Neural cell (in vitro differentiated cells): ENCODE results near the gene SERPINB2. TPM values are rescaled to one million over a fixed set of nuclear protein-coding genes. Genes with fewer than 3 reads are reported as not detected.

Experiments used
- H2AFZ ChIP-seq: fragments of 200-600, 300-800 bp; sonication (generic), shearing (Covaris generic); 2 replicates; pipeline ENCODE4 v1.6.0; 2014; ENCODE audit warnings: low read depth, mild to moderate bottlenecking, antibody characterized with exemption, low read length, moderate library complexity
- H3F3A ChIP-seq: fragments of 200-600 bp; shearing (Covaris generic); 2 replicates; pipeline ENCODE4 v1.6.1; 2016; ENCODE audit warnings: mild to moderate bottlenecking, moderate library complexity, mixed read lengths, antibody characterized with exemption, low read length; ENCODE audit not compliant: insufficient read depth, poor library complexity, severe bottlenecking
- H3K27ac ChIP-seq: fragments of 200-600, 300-800 bp; sonication (generic), shearing (Covaris generic); 2 replicates; pipeline ENCODE4 v1.5.1; 2014; ENCODE audit warnings: mild to moderate bottlenecking, low read length, moderate library complexity
- H3K27me3 ChIP-seq: fragments of 300-800, 200-600 bp; sonication (generic), shearing (Covaris generic); 2 replicates; pipeline ENCODE4 v1.6.0; 2014; ENCODE audit warnings: mild to moderate bottlenecking, low read depth, low read length, moderate library complexity; ENCODE audit not compliant: insufficient read depth
- H3K36me3 ChIP-seq: fragments of 300-800, 200-600 bp; sonication (generic), shearing (Covaris generic); 2 replicates; pipeline ENCODE4 v1.5.1; 2014; ENCODE audit warnings: mild to moderate bottlenecking, antibody characterized with exemption, low read length, moderate library complexity; ENCODE audit not compliant: insufficient read depth
- H3K4me2 ChIP-seq: fragments of 300-800, 200-600 bp; sonication (generic), shearing (Covaris generic); 2 replicates; pipeline ENCODE4 v1.6.0; 2014; ENCODE audit warnings: mild to moderate bottlenecking, low read length
- H3K4me3 ChIP-seq: fragments of 300-800, 200-600 bp; sonication (generic), shearing (Covaris generic); 2 replicates; pipeline ENCODE4 v1.5.1; 2014; ENCODE audit warnings: mild to moderate bottlenecking, low read length, moderate library complexity
- H3K79me2 ChIP-seq: fragments of 200-600 bp; shearing (Covaris generic); replicated peaks from 2 replicates; pipeline ENCODE4 v1.6.0; 2014; ENCODE audit warnings: mild to moderate bottlenecking, low read length, moderate library complexity; ENCODE audit not compliant: insufficient read depth
- H3K9ac ChIP-seq: fragments of 300-800, 200-600 bp; sonication (generic), shearing (Covaris generic); 2 replicates; pipeline ENCODE4 v1.6.1; 2016; ENCODE audit warnings: mild to moderate bottlenecking, low read length, mixed read lengths
- H3K9me2 ChIP-seq: fragments of 200-600 bp; shearing (Covaris generic); 2 replicates; pipeline ENCODE4 v1.6.1; 2016; ENCODE audit warnings: mild to moderate bottlenecking, low read length, mixed read lengths; ENCODE audit not compliant: insufficient read depth
- H3K9me3 ChIP-seq: fragments of 200-600, 300-800 bp; sonication (generic), shearing (Covaris generic); 2 replicates; pipeline ENCODE4 v1.6.1; 2016; ENCODE audit warnings: mild to moderate bottlenecking, mixed run types, low read length, moderate library complexity, mixed read lengths
- H4K20me1 ChIP-seq: fragments of 200-600 bp; shearing (Covaris generic); 2 replicates; pipeline ENCODE4 v1.6.1; 2016; ENCODE audit warnings: mild to moderate bottlenecking, mixed run types; ENCODE audit not compliant: insufficient read depth
- EP300 ChIP-seq: fragments of 450-650 bp; conservative IDR thresholded peaks from 2 replicates; pipeline ENCODE4 v1.6.1; 2014; ENCODE audit warnings: antibody characterized with exemption, mild to moderate bottlenecking, moderate library complexity; ENCODE audit not compliant: poor library complexity, severe bottlenecking
- EZH2 ChIP-seq: fragments of 200-600, 300-800 bp; shearing (Covaris generic), sonication (generic); IDR thresholded peaks from 2 replicates; pipeline ENCODE4 v1.6.1; 2014; ENCODE audit warnings: antibody characterized with exemption, low read length, borderline replicate concordance, mild to moderate bottlenecking; ENCODE audit not compliant: insufficient read depth, poor library complexity, severe bottlenecking
- MXI1 ChIP-seq: fragments of 450-650 bp; conservative IDR thresholded peaks from 2 replicates; pipeline ENCODE4 v1.6.1; 2014; ENCODE audit warnings: antibody characterized with exemption, mild to moderate bottlenecking; ENCODE audit not compliant: poor library complexity, severe bottlenecking
- POLR2AphosphoS5 ChIP-seq: IDR thresholded peaks from 2 replicates; pipeline ENCODE4 v1.6.1; 2012
- RAD21 ChIP-seq: fragments of 450-650 bp; conservative IDR thresholded peaks from 2 replicates; pipeline ENCODE4 v1.6.1; 2014; ENCODE audit warnings: antibody characterized with exemption, mild to moderate bottlenecking, moderate library complexity
- SMC3 ChIP-seq: fragments of 450-650 bp; conservative IDR thresholded peaks from 2 replicates; pipeline ENCODE4 v1.6.1; 2014; ENCODE audit warnings: antibody characterized with exemption, mild to moderate bottlenecking, moderate library complexity; ENCODE audit not compliant: poor library complexity
- TAF1 ChIP-seq: IDR thresholded peaks from 2 replicates; pipeline ENCODE4 v1.6.1; 2012; ENCODE audit warnings: low read depth
- polyA plus RNA-seq: library from polyadenylated mRNA; depleted of rRNA; stranded (reverse); fragments of >200 nt; gene quantifications from 2 replicates; pipeline ENCODE4 v1.2.3, GENCODE V29; 2014
- TF ChIP-seq, protein P1 (sequence below): IDR thresholded peaks from 2 replicates; pipeline ENCODE4 v1.6.1; 2012; ENCODE audit warnings: borderline replicate concordance
- TF ChIP-seq, protein P2 (sequence below): fragments of 450-650 bp; IDR thresholded peaks from 2 replicates; pipeline ENCODE4 v1.5.1; 2014; ENCODE audit warnings: antibody characterized with exemption, mild to moderate bottlenecking, moderate library complexity; ENCODE audit not compliant: poor library complexity, severe bottlenecking

The SERPINB2 gene
- polyA plus RNA-seq, 1 donor from 2014 or later, result not detected

DNA sequence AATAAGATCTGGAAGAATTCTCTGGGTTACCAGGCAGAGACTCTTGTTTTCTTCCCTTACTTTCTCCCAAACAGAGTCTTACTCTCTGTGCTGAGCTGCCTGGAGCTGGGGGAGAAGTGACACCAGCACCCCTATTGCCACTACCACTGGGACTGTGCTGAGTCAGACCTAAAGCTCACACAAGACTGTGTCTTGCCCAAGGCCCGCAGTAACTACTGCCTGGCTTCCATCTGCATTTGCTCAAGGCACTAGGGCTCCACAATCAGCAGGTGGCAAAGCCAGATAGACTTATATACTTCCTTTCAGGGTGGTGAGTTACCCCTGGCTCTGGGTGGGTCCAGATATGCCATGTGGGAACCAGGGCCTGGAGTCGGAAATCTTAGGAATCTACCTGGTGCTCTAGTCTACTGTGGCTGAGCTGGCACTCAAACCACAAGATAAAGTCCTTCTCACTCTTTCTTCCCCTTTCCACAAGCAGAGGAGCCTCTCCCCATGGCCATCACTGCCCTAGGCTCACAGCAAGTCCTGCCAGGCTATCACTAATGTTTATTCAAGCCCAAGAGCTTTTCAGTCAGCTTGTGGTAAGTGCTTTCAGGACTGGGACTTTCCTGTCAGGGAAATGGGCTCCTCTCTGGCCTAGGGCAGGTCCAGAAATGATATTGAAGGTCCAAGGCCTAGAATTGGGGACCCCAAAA lies 27.6 kb upstream of the SERPINB2 start:
- no peak for TF ChIP-seq EP300
- TF ChIP-seq POLR2AphosphoS5, result no peak
- TF ChIP-seq SMC3, result no peak
- H3K4me3 ChIP-seq, result no peak overlapping the region
- no peak overlapping the region for H3K9ac ChIP-seq
- H2AFZ ChIP-seq, result no peak overlapping the region
- H3K4me2 ChIP-seq, result no peak overlapping the region
- H3K79me2 ChIP-seq, result no peaks in the 10 kb centered on the region
- H4K20me1 ChIP-seq, result no peaks in the 10 kb centered on the region
- H3K9me3 ChIP-seq, result no peaks in the 10 kb centered on the region
- no peaks in the 10 kb centered on the region for H3K27me3 ChIP-seq
- H3K9me2 ChIP-seq, result no peaks in the 10 kb centered on the region
- H3K36me3 ChIP-seq, result no peaks in the 10 kb centered on the region
- no peaks in the 10 kb centered on the region for H3F3A ChIP-seq
- H3K27ac ChIP-seq, result no peak overlapping the region

DNA sequence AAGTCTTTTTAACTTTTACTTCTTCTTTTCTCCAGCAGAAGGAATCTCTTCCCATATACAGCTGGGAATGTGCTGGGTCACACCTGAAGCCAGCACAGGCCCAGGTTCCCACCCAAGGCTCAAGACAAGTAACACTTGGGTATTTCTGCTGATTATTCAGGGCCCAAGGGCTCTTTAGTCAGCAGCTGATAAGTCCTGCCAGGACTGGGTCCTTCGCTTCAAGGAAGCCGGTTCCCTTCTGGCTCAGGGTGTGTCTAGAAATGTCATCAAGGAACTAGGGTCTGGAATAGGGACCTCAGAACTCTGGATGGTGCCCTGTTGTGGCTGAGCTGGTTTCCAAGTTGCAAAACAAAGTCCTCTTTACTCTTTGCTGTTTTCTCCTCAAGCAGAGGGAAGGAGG lies 27.0 kb upstream of the SERPINB2 start:
- Histone ChIP-seq H3K36me3 (no peaks in the 10 kb centered on the region), H3K9me2 (no peaks in the 10 kb centered on the region), H2AFZ (no peak overlapping the region), H3K27ac (no peak overlapping the region), H3K9me3 (no peaks in the 10 kb centered on the region), H3K79me2 (no peaks in the 10 kb centered on the region), H3K27me3 (no peaks in the 10 kb centered on the region), H3K9ac (no peak overlapping the region), H3K4me2 (no peak overlapping the region), H3K4me3 (no peak overlapping the region), H4K20me1 (no peaks in the 10 kb centered on the region), H3F3A (no peaks in the 10 kb centered on the region)
- TF ChIP-seq TAF1, result no peak
- TF ChIP-seq RAD21, result no peak
- TF ChIP-seq, protein P1, sequence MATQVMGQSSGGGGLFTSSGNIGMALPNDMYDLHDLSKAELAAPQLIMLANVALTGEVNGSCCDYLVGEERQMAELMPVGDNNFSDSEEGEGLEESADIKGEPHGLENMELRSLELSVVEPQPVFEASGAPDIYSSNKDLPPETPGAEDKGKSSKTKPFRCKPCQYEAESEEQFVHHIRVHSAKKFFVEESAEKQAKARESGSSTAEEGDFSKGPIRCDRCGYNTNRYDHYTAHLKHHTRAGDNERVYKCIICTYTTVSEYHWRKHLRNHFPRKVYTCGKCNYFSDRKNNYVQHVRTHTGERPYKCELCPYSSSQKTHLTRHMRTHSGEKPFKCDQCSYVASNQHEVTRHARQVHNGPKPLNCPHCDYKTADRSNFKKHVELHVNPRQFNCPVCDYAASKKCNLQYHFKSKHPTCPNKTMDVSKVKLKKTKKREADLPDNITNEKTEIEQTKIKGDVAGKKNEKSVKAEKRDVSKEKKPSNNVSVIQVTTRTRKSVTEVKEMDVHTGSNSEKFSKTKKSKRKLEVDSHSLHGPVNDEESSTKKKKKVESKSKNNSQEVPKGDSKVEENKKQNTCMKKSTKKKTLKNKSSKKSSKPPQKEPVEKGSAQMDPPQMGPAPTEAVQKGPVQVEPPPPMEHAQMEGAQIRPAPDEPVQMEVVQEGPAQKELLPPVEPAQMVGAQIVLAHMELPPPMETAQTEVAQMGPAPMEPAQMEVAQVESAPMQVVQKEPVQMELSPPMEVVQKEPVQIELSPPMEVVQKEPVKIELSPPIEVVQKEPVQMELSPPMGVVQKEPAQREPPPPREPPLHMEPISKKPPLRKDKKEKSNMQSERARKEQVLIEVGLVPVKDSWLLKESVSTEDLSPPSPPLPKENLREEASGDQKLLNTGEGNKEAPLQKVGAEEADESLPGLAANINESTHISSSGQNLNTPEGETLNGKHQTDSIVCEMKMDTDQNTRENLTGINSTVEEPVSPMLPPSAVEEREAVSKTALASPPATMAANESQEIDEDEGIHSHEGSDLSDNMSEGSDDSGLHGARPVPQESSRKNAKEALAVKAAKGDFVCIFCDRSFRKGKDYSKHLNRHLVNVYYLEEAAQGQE, result no peak
- TF ChIP-seq POLR2AphosphoS5, result no peak
- TF ChIP-seq EP300, result no peak
- no peak for TF ChIP-seq SMC3
- no peak for TF ChIP-seq EZH2
- TF ChIP-seq, protein P2, sequence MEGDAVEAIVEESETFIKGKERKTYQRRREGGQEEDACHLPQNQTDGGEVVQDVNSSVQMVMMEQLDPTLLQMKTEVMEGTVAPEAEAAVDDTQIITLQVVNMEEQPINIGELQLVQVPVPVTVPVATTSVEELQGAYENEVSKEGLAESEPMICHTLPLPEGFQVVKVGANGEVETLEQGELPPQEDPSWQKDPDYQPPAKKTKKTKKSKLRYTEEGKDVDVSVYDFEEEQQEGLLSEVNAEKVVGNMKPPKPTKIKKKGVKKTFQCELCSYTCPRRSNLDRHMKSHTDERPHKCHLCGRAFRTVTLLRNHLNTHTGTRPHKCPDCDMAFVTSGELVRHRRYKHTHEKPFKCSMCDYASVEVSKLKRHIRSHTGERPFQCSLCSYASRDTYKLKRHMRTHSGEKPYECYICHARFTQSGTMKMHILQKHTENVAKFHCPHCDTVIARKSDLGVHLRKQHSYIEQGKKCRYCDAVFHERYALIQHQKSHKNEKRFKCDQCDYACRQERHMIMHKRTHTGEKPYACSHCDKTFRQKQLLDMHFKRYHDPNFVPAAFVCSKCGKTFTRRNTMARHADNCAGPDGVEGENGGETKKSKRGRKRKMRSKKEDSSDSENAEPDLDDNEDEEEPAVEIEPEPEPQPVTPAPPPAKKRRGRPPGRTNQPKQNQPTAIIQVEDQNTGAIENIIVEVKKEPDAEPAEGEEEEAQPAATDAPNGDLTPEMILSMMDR, result no peak
- no peak for TF ChIP-seq MXI1
